SK-N-SH treated with all-trans-retinoic acid at 6 μM for 48 hours (cell line): ENCODE measurements around the gene TWF2.

Experiments
- ATAC-seq: fragments of 200-7000 bp; cut with Tn5 transposase; 3 replicates; pipeline ENCODE4 v1.9.1; 2020; ENCODE audit warnings: mild to moderate bottlenecking, moderate library complexity
- BACH2 ChIP-seq: fragments of 250-450 bp; sonication (Bioruptor Pico); IDR thresholded peaks from 2 replicates; pipeline ENCODE4 v1.9.0; 2021; ENCODE audit warnings: mild to moderate bottlenecking, borderline replicate concordance
- CSDC2 ChIP-seq: fragments of 250-450 bp; sonication (Bioruptor Pico); IDR thresholded peaks from 2 replicates; pipeline ENCODE4 v1.5.0; 2020; ENCODE audit warnings: mild to moderate bottlenecking, moderate library complexity
- ESRRG ChIP-seq: fragments of 250-450 bp; sonication (Bioruptor Pico); IDR thresholded peaks from 2 replicates; pipeline ENCODE4 v1.6.1; 2021; ENCODE audit warnings: mild to moderate bottlenecking
- GLIS3 ChIP-seq: fragments of 250-450 bp; sonication (Bioruptor Pico); IDR thresholded peaks from 2 replicates; pipeline ENCODE4 v1.5.0; 2020; ENCODE audit warnings: mild to moderate bottlenecking, moderate library complexity
- ISL1 ChIP-seq: fragments of 250-450 bp; sonication (Bioruptor Pico); IDR thresholded peaks from 2 replicates; pipeline ENCODE4 v2.1.2; 2022; ENCODE audit warnings: mild to moderate bottlenecking, moderate library complexity
- OSR1 ChIP-seq: fragments of 250-450 bp; sonication (Bioruptor Pico); IDR thresholded peaks from 2 replicates; pipeline ENCODE4 v1.8.0; 2022; ENCODE audit warnings: moderate library complexity, mild to moderate bottlenecking, inconsistent platforms
- PPARA ChIP-seq: fragments of 250-450 bp; sonication (Bioruptor Pico); IDR thresholded peaks from 2 replicates; pipeline ENCODE4 v1.5.0; 2020; ENCODE audit warnings: mild to moderate bottlenecking, borderline replicate concordance
- SNAI2 ChIP-seq: fragments of 250-450 bp; sonication (Bioruptor Pico); IDR thresholded peaks from 2 replicates; pipeline ENCODE4 v1.5.0; 2020; ENCODE audit warnings: mild to moderate bottlenecking, moderate library complexity
- TCF4 ChIP-seq: fragments of 250-450 bp; sonication (Bioruptor Pico); IDR thresholded peaks from 2 replicates; pipeline ENCODE4 v1.8.0; 2021; ENCODE audit warnings: mild to moderate bottlenecking, moderate library complexity, borderline replicate concordance
- TOX ChIP-seq: fragments of 250-450 bp; sonication (Bioruptor Pico); IDR thresholded peaks from 2 replicates; pipeline ENCODE4 v1.8.0; 2021; ENCODE audit warnings: mild to moderate bottlenecking, moderate library complexity, borderline replicate concordance
- ZC3H10 ChIP-seq: fragments of 250-450 bp; sonication (Bioruptor Pico); IDR thresholded peaks from 2 replicates; pipeline ENCODE4 v1.5.1; 2021; ENCODE audit warnings: mild to moderate bottlenecking, moderate library complexity
- ZFP3 ChIP-seq: fragments of 250-450 bp; sonication (Bioruptor Pico); IDR thresholded peaks from 2 replicates; pipeline ENCODE4 v1.5.0; 2020; ENCODE audit warnings: mild to moderate bottlenecking, moderate library complexity
- ZFP30 ChIP-seq: fragments of 450-650 bp; formaldehyde crosslinking; IDR thresholded peaks from 2 replicates; pipeline ENCODE4 v1.5.0; 2022; ENCODE audit warnings: mild to moderate bottlenecking, moderate library complexity
- ZNF70 ChIP-seq: fragments of 450-650 bp; formaldehyde crosslinking; IDR thresholded peaks from 2 replicates; pipeline ENCODE4 v1.5.0; 2020; ENCODE audit warnings: mild to moderate bottlenecking, moderate library complexity
- ZNF8 ChIP-seq: fragments of 450-650 bp; formaldehyde crosslinking; IDR thresholded peaks from 2 replicates; pipeline ENCODE4 v1.5.0; 2020; ENCODE audit warnings: mild to moderate bottlenecking, moderate library complexity
- TF ChIP-seq, protein P1 (sequence below): fragments of 250-450 bp; sonication (Bioruptor Pico); IDR thresholded peaks from 2 replicates; pipeline ENCODE4 v1.8.0; 2020; ENCODE audit warnings: mild to moderate bottlenecking, moderate library complexity, borderline replicate concordance
- TF ChIP-seq, protein P2 (sequence below): fragments of 250-450 bp; sonication (Bioruptor Pico); IDR thresholded peaks from 2 replicates; pipeline ENCODE4 v1.5.0; 2020; ENCODE audit warnings: mild to moderate bottlenecking, moderate library complexity
- TF ChIP-seq, protein P3 (sequence below): fragments of 250-450 bp; sonication (Bioruptor Pico); IDR thresholded peaks from 2 replicates; pipeline ENCODE4 v1.8.0; 2021; ENCODE audit warnings: low read depth, mild to moderate bottlenecking, moderate library complexity, borderline replicate concordance
- TF ChIP-seq, protein P4 (sequence below): fragments of 250-450 bp; sonication (Bioruptor Pico); IDR thresholded peaks from 2 replicates; pipeline ENCODE4 v1.5.1; 2020; ENCODE audit warnings: low read depth, mild to moderate bottlenecking, moderate library complexity
- TF ChIP-seq, protein P5 (sequence below): fragments of 250-450 bp; sonication (Bioruptor Pico); IDR thresholded peaks from 2 replicates; pipeline ENCODE4 v1.5.1; 2021; ENCODE audit warnings: mild to moderate bottlenecking, moderate library complexity

Gene TWF2

DNA sequence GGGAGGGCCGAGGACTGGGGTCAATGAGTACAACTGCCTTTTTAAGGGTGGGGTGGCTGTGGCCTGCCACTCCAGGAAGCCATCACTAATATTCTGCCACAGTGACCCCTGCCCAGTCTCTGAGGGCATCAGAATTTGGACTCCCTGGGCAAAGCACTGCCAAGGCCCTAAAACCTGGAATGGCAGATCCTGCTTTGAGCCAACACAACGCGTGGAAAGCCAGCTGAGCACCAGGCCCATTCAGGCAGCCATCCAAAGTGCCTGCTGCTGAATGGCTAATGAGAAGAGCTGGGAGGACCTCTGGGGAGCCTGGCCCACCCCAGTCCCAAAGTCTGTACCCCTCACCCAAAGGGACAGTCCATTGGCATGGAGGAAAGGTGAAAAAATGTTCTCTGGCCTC, 5.0 kb downstream of the TWF2 start:
- no peak for ATAC-seq

DNA sequence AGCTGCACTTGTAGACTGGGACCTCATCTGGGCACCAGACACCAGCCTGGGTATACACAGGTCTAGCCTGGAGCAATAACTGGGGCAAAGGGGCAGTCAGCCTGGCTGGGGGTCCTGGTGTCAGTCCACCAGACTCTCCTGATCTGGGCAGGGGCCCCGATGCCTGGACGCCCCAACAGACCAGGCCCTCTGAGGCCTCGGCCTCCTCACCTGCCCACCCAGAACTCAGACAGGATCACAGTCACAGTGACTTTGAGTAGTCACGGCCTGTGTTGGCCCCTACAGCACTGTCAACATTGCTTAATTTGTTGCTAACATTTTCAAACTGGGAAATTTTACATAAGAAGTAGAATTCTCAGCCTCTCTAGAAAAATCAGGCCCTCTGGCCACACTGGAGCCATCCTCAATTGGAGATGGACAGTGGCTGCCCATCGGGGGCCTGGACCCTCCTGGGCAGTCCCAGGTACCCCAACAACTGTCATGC, 5.8 kb downstream of the TWF2 start:
- TF ChIP-seq CSDC2 (CRISPR knock-in tag): no peak
- TF ChIP-seq, protein P1, sequence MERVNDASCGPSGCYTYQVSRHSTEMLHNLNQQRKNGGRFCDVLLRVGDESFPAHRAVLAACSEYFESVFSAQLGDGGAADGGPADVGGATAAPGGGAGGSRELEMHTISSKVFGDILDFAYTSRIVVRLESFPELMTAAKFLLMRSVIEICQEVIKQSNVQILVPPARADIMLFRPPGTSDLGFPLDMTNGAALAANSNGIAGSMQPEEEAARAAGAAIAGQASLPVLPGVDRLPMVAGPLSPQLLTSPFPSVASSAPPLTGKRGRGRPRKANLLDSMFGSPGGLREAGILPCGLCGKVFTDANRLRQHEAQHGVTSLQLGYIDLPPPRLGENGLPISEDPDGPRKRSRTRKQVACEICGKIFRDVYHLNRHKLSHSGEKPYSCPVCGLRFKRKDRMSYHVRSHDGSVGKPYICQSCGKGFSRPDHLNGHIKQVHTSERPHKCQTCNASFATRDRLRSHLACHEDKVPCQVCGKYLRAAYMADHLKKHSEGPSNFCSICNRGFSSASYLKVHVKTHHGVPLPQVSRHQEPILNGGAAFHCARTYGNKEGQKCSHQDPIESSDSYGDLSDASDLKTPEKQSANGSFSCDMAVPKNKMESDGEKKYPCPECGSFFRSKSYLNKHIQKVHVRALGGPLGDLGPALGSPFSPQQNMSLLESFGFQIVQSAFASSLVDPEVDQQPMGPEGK: no peak
- no peak for TF ChIP-seq SNAI2 (CRISPR knock-in tag)
- TF ChIP-seq, protein P2, sequence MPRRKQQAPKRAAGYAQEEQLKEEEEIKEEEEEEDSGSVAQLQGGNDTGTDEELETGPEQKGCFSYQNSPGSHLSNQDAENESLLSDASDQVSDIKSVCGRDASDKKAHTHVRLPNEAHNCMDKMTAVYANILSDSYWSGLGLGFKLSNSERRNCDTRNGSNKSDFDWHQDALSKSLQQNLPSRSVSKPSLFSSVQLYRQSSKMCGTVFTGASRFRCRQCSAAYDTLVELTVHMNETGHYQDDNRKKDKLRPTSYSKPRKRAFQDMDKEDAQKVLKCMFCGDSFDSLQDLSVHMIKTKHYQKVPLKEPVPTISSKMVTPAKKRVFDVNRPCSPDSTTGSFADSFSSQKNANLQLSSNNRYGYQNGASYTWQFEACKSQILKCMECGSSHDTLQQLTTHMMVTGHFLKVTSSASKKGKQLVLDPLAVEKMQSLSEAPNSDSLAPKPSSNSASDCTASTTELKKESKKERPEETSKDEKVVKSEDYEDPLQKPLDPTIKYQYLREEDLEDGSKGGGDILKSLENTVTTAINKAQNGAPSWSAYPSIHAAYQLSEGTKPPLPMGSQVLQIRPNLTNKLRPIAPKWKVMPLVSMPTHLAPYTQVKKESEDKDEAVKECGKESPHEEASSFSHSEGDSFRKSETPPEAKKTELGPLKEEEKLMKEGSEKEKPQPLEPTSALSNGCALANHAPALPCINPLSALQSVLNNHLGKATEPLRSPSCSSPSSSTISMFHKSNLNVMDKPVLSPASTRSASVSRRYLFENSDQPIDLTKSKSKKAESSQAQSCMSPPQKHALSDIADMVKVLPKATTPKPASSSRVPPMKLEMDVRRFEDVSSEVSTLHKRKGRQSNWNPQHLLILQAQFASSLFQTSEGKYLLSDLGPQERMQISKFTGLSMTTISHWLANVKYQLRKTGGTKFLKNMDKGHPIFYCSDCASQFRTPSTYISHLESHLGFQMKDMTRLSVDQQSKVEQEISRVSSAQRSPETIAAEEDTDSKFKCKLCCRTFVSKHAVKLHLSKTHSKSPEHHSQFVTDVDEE: no peak
- TF ChIP-seq OSR1 (CRISPR knock-in tag): no peak
- TF ChIP-seq ESRRG: no peak
- TF ChIP-seq TCF4 (CRISPR knock-in tag): no peak
- ATAC-seq: no peak

More for the DNA sequence above, 5.0 kb downstream of the TWF2 start:
- TF ChIP-seq PPARA (CRISPR knock-in tag) (no peak), ZC3H10 (no peak), SNAI2 (CRISPR knock-in tag) (no peak), TOX (CRISPR knock-in tag) (no peak), ESRRG (no peak), GLIS3 (CRISPR knock-in tag) (no peak), ZNF70 (CRISPR knock-in tag) (no peak)
- TF ChIP-seq, protein P2: no peak
- TF ChIP-seq, protein P3, sequence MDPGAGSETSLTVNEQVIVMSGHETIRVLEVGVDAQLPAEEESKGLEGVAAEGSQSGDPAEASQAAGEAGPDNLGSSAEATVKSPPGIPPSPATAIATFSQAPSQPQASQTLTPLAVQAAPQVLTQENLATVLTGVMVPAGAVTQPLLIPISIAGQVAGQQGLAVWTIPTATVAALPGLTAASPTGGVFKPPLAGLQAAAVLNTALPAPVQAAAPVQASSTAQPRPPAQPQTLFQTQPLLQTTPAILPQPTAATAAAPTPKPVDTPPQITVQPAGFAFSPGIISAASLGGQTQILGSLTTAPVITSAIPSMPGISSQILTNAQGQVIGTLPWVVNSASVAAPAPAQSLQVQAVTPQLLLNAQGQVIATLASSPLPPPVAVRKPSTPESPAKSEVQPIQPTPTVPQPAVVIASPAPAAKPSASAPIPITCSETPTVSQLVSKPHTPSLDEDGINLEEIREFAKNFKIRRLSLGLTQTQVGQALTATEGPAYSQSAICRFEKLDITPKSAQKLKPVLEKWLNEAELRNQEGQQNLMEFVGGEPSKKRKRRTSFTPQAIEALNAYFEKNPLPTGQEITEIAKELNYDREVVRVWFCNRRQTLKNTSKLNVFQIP: no peak

DNA sequence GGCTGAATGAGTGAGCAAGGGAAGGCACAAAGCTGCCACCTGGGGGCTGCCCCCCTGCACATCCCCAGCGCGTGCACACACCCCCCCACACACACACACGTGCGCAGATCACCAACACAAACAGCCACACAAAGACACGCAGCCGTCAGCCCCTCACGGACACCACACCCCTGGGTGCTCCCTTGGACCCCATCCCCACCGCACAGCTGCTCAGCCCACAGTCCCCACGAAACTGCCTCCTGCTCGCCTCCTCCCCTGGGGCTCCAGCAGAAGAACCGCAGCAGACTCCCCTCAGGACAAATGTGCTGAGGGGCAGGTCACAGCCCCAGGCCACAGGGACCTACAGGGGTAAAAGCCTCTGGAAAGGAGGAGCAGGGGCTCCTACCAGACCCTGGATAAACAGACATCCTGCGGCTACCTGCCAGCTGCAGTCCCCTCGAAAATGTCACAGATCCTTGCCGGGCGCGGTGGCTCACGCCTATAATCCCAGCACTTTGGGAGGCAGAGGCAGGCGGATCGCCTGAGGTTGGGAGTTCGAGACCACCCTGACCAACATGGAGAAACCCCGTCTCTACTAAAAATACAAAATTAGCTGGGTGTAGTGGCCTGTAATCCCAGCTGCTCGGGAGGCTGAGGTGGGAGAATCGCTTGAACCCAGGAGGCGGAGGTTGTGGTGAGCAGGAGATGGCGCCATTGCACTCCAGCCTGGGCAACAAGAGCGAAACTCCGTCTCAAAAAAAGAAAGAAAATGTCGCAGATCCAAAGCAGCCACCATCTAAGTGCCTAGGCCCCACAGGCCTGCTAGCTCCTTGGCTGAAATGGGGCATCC, 6.5 kb downstream of the TWF2 start:
- ATAC-seq: no peak
- TF ChIP-seq ISL1 (no peak), GLIS3 (CRISPR knock-in tag) (no peak), ESRRG (no peak), OSR1 (CRISPR knock-in tag) (no peak), ZNF8 (CRISPR knock-in tag) (no peak), ZNF70 (CRISPR knock-in tag) (no peak), TOX (CRISPR knock-in tag) (no peak), SNAI2 (CRISPR knock-in tag) (no peak), ZFP30 (no peak), BACH2 (CRISPR knock-in tag) (no peak), ZFP3 (CRISPR knock-in tag) (no peak), ZC3H10 (no peak)
- TF ChIP-seq, protein P4, sequence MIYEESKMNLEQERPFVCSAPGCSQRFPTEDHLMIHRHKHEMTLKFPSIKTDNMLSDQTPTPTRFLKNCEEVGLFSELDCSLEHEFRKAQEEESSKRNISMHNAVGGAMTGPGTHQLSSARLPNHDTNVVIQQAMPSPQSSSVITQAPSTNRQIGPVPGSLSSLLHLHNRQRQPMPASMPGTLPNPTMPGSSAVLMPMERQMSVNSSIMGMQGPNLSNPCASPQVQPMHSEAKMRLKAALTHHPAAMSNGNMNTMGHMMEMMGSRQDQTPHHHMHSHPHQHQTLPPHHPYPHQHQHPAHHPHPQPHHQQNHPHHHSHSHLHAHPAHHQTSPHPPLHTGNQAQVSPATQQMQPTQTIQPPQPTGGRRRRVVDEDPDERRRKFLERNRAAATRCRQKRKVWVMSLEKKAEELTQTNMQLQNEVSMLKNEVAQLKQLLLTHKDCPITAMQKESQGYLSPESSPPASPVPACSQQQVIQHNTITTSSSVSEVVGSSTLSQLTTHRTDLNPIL: no peak
- TF ChIP-seq, protein P3: no peak
- TF ChIP-seq, protein P1: no peak
- TF ChIP-seq, protein P5, sequence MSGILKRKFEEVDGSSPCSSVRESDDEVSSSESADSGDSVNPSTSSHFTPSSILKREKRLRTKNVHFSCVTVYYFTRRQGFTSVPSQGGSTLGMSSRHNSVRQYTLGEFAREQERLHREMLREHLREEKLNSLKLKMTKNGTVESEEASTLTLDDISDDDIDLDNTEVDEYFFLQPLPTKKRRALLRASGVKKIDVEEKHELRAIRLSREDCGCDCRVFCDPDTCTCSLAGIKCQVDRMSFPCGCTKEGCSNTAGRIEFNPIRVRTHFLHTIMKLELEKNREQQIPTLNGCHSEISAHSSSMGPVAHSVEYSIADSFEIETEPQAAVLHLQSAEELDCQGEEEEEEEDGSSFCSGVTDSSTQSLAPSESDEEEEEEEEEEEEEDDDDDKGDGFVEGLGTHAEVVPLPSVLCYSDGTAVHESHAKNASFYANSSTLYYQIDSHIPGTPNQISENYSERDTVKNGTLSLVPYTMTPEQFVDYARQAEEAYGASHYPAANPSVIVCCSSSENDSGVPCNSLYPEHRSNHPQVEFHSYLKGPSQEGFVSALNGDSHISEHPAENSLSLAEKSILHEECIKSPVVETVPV: no peak
